ENCODE data around the gene MBNL2. TPM values are rescaled to one million over a fixed set of nuclear protein-coding genes. Genes with fewer than 3 reads are reported as not detected.

The MBNL2 gene
- total and polyA plus RNA-seq, 4 donors, result 13.3 to 108 (median 39.3) TPM

- H3K27ac ChIP-seq (ENCODE audit: low read depth in 1 of 2, low read length in 1 of 2), result no peak overlapping the region
- 78 to 84% methylated on average over 8 of the region's 8 CpGs for WGBS, 2 donors
- no peak for DNase-seq
These were observed 79.4 kb downstream of the MBNL2 start for GRCh38 chr13:97301382-97302095.

GRCh38 chr13:97302611-97303010, 80.5 kb downstream of the MBNL2 start:
- ATAC-seq (ENCODE audit: insufficient read depth, low FRiP score), result no peak

More at GRCh38 chr13:97301382-97302095, 79.4 kb downstream of the MBNL2 start:
- Histone ChIP-seq H3K4me1 (ENCODE audit: control insufficient read depth in 5 of 5, insufficient read depth in 5 of 5, low read length in 5 of 5) (peaks cover 0 to 28% (median 19%) of the 10 kb centered on the region in 5 donors), H3K9ac (ENCODE audit: insufficient read depth in 1 of 2, low read length in 2 of 2) (no peak overlapping the region), H3K9me3 (ENCODE audit: control insufficient read depth in 4 of 4, insufficient read depth in 3 of 4, low read length in 3 of 4) (no peaks in the 10 kb centered on the region), H3K36me3 (ENCODE audit: control insufficient read depth in 4 of 4, insufficient read depth in 4 of 4, low read length in 4 of 4) (peaks cover 0 to 12% (median 7%) of the 10 kb centered on the region in 4 donors), H3K4me3 (no peak overlapping the region), H3K27me3 (ENCODE audit: control insufficient read depth in 3 of 3, insufficient read depth in 3 of 3, low read length in 2 of 3) (no peaks in the 10 kb centered on the region)
- no peak for ATAC-seq (ENCODE audit: insufficient read depth, low FRiP score)
- TF ChIP-seq CTCF (IDR thresholded peaks at IDR 0.05; ENCODE audit: control extremely low read depth, extremely low read depth), result no peak

GRCh38 chr13:97306106-97306505, 84.0 kb downstream of the MBNL2 start:
- DNase-seq (no peak), ATAC-seq (ENCODE audit: insufficient read depth, low FRiP score) (no peak)
- Histone ChIP-seq H3K27me3 (ENCODE audit: control insufficient read depth in 3 of 3, insufficient read depth in 3 of 3, low read length in 2 of 3) (no peaks in the 10 kb centered on the region), H3K36me3 (ENCODE audit: control insufficient read depth in 4 of 4, insufficient read depth in 4 of 4, low read length in 4 of 4) (peaks cover 0 to 2% (median 0%) of the 10 kb centered on the region in 4 donors), H3K4me1 (ENCODE audit: control insufficient read depth in 5 of 5, insufficient read depth in 5 of 5, low read length in 5 of 5) (peaks cover 6 to 44% (median 34%) of the 10 kb centered on the region in 5 donors), H3K27ac (ENCODE audit: low read depth in 1 of 2, low read length in 1 of 2) (no peak overlapping the region), H3K9me3 (ENCODE audit: control insufficient read depth in 4 of 4, insufficient read depth in 3 of 4, low read length in 3 of 4) (no peaks in the 10 kb centered on the region), H3K4me3 (no peak overlapping the region), H3K9ac (ENCODE audit: insufficient read depth in 1 of 2, low read length in 2 of 2) (no peak overlapping the region)
- WGBS, 2 donors, result 79 to 88% methylated on average over 1 of the region's 1 CpG
- TF ChIP-seq CTCF (IDR thresholded peaks at IDR 0.05; ENCODE audit: control extremely low read depth, extremely low read depth), result no peak

More at GRCh38 chr13:97302611-97303010, 80.5 kb downstream of the MBNL2 start:
- TF ChIP-seq CTCF (IDR thresholded peaks at IDR 0.05; ENCODE audit: control extremely low read depth, extremely low read depth), result no peak
- H3K36me3 ChIP-seq (ENCODE audit: control insufficient read depth in 4 of 4, insufficient read depth in 4 of 4, low read length in 4 of 4), result peaks cover 0 to 7% (median 5%) of the 10 kb centered on the region in 4 donors
- DNase-seq, result no peak
- no peaks in the 10 kb centered on the region for H3K27me3 ChIP-seq (ENCODE audit: control insufficient read depth in 3 of 3, insufficient read depth in 3 of 3, low read length in 2 of 3)
- H3K4me3 ChIP-seq, result no peak overlapping the region
- H3K27ac ChIP-seq (ENCODE audit: low read depth in 1 of 2, low read length in 1 of 2), result no peak overlapping the region
- H3K4me1 ChIP-seq (ENCODE audit: control insufficient read depth in 5 of 5, insufficient read depth in 5 of 5, low read length in 5 of 5), result peaks cover 0 to 32% (median 21%) of the 10 kb centered on the region in 5 donors
- H3K9ac ChIP-seq (ENCODE audit: insufficient read depth in 1 of 2, low read length in 2 of 2), result no peak overlapping the region
- H3K9me3 ChIP-seq (ENCODE audit: control insufficient read depth in 4 of 4, insufficient read depth in 3 of 4, low read length in 3 of 4), result no peaks in the 10 kb centered on the region
- WGBS, 2 donors, result 61 to 83% methylated on average over 3 of the region's 3 CpGs
